Cerebellar cortex (tissue), 1 donor: ENCODE measurements around the gene ZNF786.
"Not testable (repeated sequence)": the region's sequence is repeated elsewhere in the genome, so short reads cannot be mapped to it uniquely, and the experiment has no call there.

Source experiments
- DNase-seq: peaks from one replicate; pipeline ENCODE4 v3.0.0-alpha.2; 2015; ENCODE audit warnings: low spot score

Gene ZNF786

GRCh38 chr7:149090397-149091195 is at the start of gene ZNF786:
Gene ZNF786 (minus strand): TSS chr7:149090718. CDS start chr7:149090640, 78 bp downstream.
- DNase-seq = peak; percentile 84

- DNase-seq = no peak
These were observed 45.6 kb upstream of the ZNF786 start for GRCh38 chr7:149136118-149136517.

DNA sequence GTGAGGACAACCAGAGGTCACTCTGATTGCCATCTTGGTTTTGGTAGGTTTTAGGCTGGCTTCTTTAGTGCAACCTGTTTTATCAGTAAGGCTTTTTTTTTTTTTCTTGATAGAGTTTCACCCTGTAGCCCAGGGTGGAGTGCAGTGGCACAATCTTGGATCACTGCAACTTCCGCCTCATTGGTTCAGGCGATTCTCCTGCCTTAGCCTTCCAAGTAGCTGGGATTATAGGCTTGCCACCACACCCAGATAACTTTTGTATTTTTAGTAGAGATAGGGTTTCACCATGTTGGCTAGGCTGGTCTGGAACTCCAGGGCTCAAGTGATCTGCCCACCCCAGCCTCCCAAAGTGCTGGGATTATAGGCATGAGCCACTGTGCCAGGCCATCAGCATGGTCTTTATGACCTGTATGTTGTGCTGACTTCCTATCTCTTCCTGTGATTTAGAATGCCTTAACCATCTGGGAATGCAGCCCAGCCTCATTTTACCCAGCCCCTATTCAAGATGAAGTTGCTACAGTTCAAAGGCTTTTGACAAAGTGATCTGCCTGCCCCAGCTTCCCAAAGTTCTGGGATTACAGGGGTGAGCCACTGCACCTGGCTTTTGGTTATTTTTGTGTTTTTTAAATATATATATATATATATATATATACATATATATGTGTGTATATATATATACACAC is 42.7 kb upstream of the ZNF786 start:
- no peak for DNase-seq

DNA sequence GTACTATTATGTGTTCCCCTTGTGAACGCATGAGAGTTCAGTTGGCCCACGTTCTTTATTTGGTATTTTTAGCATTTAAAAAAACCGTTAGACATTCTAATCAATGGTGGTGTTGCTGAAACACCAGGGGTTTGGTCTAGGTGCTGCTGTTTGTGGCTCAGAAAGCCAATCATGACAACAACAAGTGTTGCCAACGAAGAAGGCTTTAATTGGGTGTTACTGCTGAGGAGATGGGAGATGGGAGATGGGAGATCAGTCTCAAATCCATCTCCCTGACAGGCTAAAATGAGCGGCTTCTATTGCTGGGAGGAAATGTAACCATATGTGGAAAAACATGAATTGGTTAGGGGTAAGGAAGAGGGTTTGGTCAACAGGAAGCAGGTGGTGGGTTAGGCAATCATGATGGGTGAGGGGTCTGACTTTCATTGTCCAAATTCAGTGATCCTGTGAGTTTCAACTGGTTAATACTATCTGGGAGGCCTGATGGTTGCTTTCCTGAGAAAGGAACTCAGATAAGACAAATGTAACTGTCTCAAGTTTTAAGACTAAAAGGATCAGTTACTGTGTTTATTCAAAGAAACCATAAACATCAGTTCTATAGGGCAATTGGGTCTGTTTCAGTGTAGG is 40.2 kb upstream of the ZNF786 start:
- DNase-seq = no peak

DNA sequence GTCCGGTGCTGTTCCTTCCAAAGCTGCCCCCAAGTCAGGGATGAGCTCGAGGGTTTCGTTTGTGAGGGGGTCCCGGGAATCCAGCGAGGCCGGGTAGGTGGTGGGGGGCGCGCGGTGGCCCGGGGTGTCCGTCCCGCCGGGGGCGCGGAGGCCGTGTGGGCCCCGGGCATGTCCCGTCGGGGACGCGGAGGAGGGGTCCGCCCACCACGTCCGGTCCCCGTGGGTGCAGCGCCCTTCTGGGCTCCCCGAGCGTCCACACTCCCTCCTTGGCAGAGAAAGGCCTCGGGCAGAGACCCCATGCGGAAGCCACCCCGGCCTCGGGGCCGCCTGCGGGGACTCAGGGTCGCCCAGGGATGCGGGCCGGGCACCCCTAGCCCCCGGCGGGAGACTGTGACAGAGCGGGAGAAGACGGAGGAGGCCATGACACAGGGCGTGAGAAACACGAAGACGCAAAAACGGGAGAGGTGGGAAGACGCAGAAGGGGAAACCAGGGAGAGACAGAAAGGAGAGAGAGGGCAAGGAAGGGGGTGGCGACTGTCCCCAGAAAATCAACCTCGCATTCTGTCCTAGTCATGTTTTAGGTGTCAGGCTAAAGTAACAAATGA is 36.2 kb upstream of the ZNF786 start:
- no peak for DNase-seq

DNA sequence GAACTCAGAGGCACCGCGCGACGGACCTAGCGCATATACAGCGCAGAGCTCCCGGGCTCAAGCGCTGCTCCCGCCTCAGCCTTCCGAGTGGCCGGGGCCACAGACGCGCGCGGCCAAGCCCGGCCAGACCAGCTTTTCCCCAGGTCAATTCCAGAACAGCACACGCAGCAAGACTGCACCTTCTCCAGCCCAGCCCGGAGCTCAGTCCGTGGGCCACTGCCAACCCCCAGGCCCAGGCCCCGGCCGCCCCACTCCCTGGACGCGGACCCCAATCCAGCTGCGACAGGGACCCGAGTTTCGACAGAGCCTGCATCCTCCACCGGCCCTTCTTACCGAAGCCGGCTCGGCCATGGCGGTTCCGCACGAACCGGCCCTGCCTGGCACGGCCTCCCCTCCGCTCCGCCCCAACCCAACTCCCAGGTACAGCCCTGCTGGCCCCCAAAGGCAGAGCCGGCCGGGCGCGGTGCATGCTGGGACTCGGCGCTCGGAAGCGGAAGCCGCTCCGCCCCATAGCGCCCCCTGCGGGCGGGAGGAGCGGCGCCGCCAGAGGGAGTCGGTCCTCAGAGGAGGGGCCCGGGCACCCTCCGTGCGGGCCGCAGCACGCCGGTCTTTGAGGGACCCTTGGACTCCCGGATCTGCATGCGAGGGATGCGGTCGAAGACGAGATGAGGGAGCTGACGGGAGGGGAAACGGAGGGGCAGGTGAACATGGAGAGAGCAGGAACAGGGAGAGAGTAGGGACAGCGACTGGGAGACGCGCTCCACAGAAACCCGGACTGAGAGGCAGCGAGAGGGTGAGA is 35.5 kb upstream of the ZNF786 start, which contains the start of gene ZNF425:
Gene ZNF425, minus strand, starts transcription at position 462 of the 799 bp plus-strand sequence. Its CDS starts 111 bp downstream, at position 351.
- DNase-seq = peak; percentile 90

DNA sequence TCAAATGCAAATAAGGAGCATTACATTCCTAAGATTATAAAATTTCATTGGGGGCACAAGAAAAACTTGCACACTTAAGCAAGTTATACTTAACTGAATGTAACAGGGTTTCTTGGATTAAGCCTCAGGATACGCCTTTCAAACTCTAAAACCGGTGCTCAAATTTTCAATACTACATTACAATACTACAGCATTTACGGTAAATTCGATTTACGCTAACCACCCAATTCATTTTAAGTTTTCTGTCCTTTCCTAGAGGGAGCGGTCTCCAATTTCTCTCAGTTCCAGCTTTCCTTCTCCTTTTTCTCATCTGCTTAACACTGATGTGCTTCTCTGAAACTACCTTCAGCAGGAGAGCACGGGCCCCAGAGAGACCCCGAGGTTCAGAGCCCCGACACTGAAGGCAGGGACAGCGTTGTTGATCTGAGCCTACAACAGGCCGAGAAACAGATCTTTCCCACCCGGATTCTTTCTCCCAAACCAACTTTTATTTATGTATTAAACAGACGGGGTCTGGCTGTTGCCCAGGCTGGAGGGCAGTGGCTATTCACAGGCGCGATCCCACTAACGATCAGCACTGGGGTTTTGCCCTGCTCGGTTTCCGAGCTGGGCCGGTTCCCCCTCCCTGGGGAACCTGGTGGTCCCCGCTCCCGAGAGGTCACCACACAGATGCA is 34.8 kb upstream of the ZNF786 start:
- peak; percentile 24 for DNase-seq

DNA sequence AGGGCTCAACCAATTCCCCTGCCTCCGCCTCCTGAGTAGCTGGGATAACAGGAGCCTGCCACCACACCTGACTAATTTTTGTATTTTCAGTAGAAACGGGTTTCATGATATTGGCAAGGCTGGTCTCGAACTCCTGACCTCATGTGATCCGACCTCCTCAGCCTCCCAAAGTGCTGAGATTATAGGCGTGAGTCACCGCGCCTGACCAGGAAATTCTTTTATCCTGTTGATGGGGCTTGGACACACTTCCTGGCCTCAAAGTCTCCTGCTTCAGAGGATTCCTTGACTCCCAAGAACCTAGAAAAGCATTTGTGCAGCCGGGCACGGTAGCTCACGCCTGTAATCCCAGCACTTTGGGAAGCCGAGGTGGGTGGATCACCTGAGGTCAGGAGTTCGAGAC is 19.5 kb upstream of the ZNF786 start:
- no peak for DNase-seq

DNA sequence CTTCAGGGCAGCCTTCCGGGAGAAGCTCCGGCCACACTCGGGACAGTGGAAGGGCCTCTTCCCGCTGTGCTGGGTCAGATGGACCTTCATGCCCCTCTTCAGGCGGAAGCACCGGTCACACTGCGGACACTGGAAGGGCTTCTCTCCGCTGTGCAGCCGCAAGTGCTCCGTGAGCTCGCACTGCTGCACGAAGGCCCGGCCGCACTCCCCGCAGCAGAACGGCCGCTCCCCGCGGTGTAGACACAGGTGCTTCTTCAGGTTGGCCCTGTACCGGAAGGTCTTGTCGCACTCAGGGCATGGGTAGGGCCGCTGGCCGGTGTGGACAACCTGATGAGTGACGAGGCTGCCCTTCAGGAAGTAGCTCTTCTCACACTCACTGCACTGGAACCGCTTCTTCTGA is 14.2 kb upstream of the ZNF786 start:
- no peak for DNase-seq

- no peak for DNase-seq
These were observed 13.7 kb upstream of the ZNF786 start for GRCh38 chr7:149104214-149104613.

GRCh38 chr7:149103424-149103823 is 12.9 kb upstream of the ZNF786 start:
- DNase-seq = no peak

- DNase-seq = no peak
These were observed 12.1 kb upstream of the ZNF786 start for GRCh38 chr7:149102666-149103065.

GRCh38 chr7:149100821-149101220 is 10.3 kb upstream of the ZNF786 start:
- no peak for DNase-seq

DNA sequence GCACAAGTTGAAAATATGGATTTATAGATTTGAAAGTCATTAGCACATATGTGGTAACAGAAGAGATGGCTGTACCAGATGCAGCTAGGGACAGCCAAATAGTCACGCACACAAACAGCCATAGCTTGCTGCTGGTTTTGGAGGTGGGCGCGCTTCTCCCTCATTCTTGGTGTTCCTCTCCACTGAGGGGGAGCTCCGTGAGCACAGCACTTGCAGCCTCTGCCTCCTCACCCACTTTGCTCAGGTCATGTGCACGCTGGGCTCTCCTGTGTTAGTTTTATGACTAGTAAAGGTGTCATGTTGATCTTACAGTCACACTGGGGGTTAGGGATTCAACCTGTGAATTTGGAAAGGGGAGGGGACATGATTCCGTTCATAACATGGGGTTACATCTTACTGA is 8.5 kb upstream of the ZNF786 start:
- DNase-seq = no peak

DNA sequence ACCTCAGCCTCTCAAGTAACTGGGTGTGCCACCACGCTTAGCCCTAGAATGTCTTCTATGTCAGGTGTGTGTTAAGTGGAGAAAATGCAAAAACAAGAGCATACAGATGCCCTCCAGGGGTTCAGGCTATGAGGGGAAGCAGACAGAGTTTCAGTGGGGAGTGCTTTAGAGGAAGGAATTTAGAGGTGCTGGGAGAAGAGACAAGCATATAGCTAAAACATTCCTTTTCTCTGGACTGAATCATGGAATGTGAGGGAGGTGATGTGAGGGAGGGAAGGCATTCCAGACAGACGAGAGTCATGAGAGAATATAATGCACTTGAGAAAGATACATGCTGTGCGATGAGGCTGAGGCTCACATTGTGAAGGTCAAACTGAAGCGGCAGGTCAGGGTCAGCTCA is 6.6 kb upstream of the ZNF786 start:
- DNase-seq = no peak

- DNase-seq = no peak
These were observed 2.7 kb upstream of the ZNF786 start for GRCh38 chr7:149093228-149093627.

- DNase-seq = not testable (repeated sequence)
These were observed 1.7 kb upstream of the ZNF786 start for GRCh38 chr7:149092244-149092643.

GRCh38 chr7:149087376-149087775 is 3.1 kb downstream of the ZNF786 start:
- DNase-seq = no peak

- no peak for DNase-seq
These were observed 4.7 kb downstream of the ZNF786 start for GRCh38 chr7:149085866-149086265.

- no peak for DNase-seq
These were observed 6.1 kb downstream of the ZNF786 start for GRCh38 chr7:149084407-149084806.

GRCh38 chr7:149081914-149082313 is 8.6 kb downstream of the ZNF786 start:
- DNase-seq = no peak
